SK-N-SH treated with all-trans-retinoic acid at 6 μM for 48 hours (cell line): ENCODE results near the gene ZNF586.

Experiments used
- ARNTL ChIP-seq: fragments of 450-650 bp; formaldehyde crosslinking; IDR thresholded peaks from 2 replicates; pipeline ENCODE4 v1.5.0; 2020; ENCODE audit warnings: low read depth, mild to moderate bottlenecking, moderate library complexity, borderline replicate concordance
- CREB5 ChIP-seq: fragments of 250-450 bp; sonication (Bioruptor Pico); IDR thresholded peaks from 2 replicates; pipeline ENCODE4 v1.5.1; 2020; ENCODE audit warnings: low read depth, mild to moderate bottlenecking, moderate library complexity
- CSDC2 ChIP-seq: fragments of 250-450 bp; sonication (Bioruptor Pico); IDR thresholded peaks from 2 replicates; pipeline ENCODE4 v1.5.0; 2020; ENCODE audit warnings: mild to moderate bottlenecking, moderate library complexity
- CSRNP3 ChIP-seq: fragments of 250-450 bp; sonication (Bioruptor Pico); IDR thresholded peaks from 2 replicates; pipeline ENCODE4 v1.5.1; 2021; ENCODE audit warnings: mild to moderate bottlenecking, moderate library complexity
- ISL1 ChIP-seq: fragments of 250-450 bp; sonication (Bioruptor Pico); IDR thresholded peaks from 2 replicates; pipeline ENCODE4 v2.1.2; 2022; ENCODE audit warnings: mild to moderate bottlenecking, moderate library complexity
- POU6F1 ChIP-seq: fragments of 250-450 bp; sonication (Bioruptor Pico); IDR thresholded peaks from 2 replicates; pipeline ENCODE4 v1.8.0; 2021; ENCODE audit warnings: low read depth, mild to moderate bottlenecking, moderate library complexity, borderline replicate concordance
- PPARA ChIP-seq: fragments of 250-450 bp; sonication (Bioruptor Pico); IDR thresholded peaks from 2 replicates; pipeline ENCODE4 v1.5.0; 2020; ENCODE audit warnings: mild to moderate bottlenecking, borderline replicate concordance
- RARB ChIP-seq: fragments of 250-450 bp; sonication (Bioruptor Pico); IDR thresholded peaks from 2 replicates; pipeline ENCODE4 v1.8.0; 2021; ENCODE audit warnings: mild to moderate bottlenecking, moderate library complexity
- SNAI2 ChIP-seq: fragments of 250-450 bp; sonication (Bioruptor Pico); IDR thresholded peaks from 2 replicates; pipeline ENCODE4 v1.5.0; 2020; ENCODE audit warnings: mild to moderate bottlenecking, moderate library complexity
- TOX ChIP-seq: fragments of 250-450 bp; sonication (Bioruptor Pico); IDR thresholded peaks from 2 replicates; pipeline ENCODE4 v1.8.0; 2021; ENCODE audit warnings: mild to moderate bottlenecking, moderate library complexity, borderline replicate concordance
- ZFP3 ChIP-seq: fragments of 250-450 bp; sonication (Bioruptor Pico); IDR thresholded peaks from 2 replicates; pipeline ENCODE4 v1.5.0; 2020; ENCODE audit warnings: mild to moderate bottlenecking, moderate library complexity
- ZFP30 ChIP-seq: fragments of 450-650 bp; formaldehyde crosslinking; IDR thresholded peaks from 2 replicates; pipeline ENCODE4 v1.5.0; 2022; ENCODE audit warnings: mild to moderate bottlenecking, moderate library complexity
- ZNF8 ChIP-seq: fragments of 450-650 bp; formaldehyde crosslinking; IDR thresholded peaks from 2 replicates; pipeline ENCODE4 v1.5.0; 2020; ENCODE audit warnings: mild to moderate bottlenecking, moderate library complexity
- TF ChIP-seq, protein P1 (sequence below): fragments of 250-450 bp; sonication (Bioruptor Pico); IDR thresholded peaks from 2 replicates; pipeline ENCODE4 v1.8.0; 2020; ENCODE audit warnings: mild to moderate bottlenecking, moderate library complexity, borderline replicate concordance

- no peak for TF ChIP-seq PPARA
- TF ChIP-seq CSDC2 (CRISPR knock-in tag) = no peak
- 0 out of 2 replicates have a peak, but pooled peaks have one; percentile 29 for TF ChIP-seq ZFP3
- TF ChIP-seq TOX (CRISPR knock-in tag) = no peak
- TF ChIP-seq POU6F1 (CRISPR knock-in tag) = no peak
- TF ChIP-seq SNAI2 (CRISPR knock-in tag) = no peak
- TF ChIP-seq CREB5 (CRISPR knock-in tag) = no peak
- TF ChIP-seq ARNTL (CRISPR knock-in tag) = no peak
- TF ChIP-seq RARB = no peak
- TF ChIP-seq, protein P1, sequence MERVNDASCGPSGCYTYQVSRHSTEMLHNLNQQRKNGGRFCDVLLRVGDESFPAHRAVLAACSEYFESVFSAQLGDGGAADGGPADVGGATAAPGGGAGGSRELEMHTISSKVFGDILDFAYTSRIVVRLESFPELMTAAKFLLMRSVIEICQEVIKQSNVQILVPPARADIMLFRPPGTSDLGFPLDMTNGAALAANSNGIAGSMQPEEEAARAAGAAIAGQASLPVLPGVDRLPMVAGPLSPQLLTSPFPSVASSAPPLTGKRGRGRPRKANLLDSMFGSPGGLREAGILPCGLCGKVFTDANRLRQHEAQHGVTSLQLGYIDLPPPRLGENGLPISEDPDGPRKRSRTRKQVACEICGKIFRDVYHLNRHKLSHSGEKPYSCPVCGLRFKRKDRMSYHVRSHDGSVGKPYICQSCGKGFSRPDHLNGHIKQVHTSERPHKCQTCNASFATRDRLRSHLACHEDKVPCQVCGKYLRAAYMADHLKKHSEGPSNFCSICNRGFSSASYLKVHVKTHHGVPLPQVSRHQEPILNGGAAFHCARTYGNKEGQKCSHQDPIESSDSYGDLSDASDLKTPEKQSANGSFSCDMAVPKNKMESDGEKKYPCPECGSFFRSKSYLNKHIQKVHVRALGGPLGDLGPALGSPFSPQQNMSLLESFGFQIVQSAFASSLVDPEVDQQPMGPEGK (CRISPR knock-in tag) = no peak
- TF ChIP-seq ZNF8 (CRISPR knock-in tag) = no peak
- TF ChIP-seq ISL1 (CRISPR knock-in tag) = no peak
- TF ChIP-seq CSRNP3 = no peak
- no peak for TF ChIP-seq ZFP30 (CRISPR knock-in tag)
Measured at GRCh38 chr19:57819475-57820148, 50.1 kb downstream of the ZNF586 start.
